Naive thymus-derived CD8-positive, alpha-beta T cell (primary cell): ENCODE measurements around the gene KCNA3. TPM values are rescaled to one million over a fixed set of nuclear protein-coding genes. Genes with fewer than 3 reads are reported as not detected.
A peak's percentile ranks its signal among the peaks of the same experiment; 100 is the strongest.

Experiments used
- ATAC-seq, 2 donors: fragments of 150-1000 bp; cut with Tn5 transposase in 1 of 2; sonication (Bioruptor Pico), chemical (Tn5 transposase) in 1 of 2; 1 replicate in 1 of 2; 2 replicates in 1 of 2; pipeline ENCODE4 v1.10.0; 2021; ENCODE audit warnings: mild to moderate bottlenecking in 2 of 2, moderate library complexity in 2 of 2
- POLR2A ChIA-PET: fragments of 350-600 bp; sonication (Branson Sonifier 250); formaldehyde crosslinking; loops from one replicate; lab custom pipeline; 2021; ENCODE audit warnings: antibody characterized with exemption; lab: Charles Lee
- DNase-seq, 10 donors: peaks; one replicate each; pipeline versions ENCODE4 v3.0.0 to v3.0.0-alpha.2; 2020 to 2022
- H3K27ac Mint-ChIP-seq, 10 donors: one replicate each; pipeline ENCODE4 v1.8.0; 2020 to 2022; ENCODE audit warnings: mild to moderate bottlenecking in 10 of 10, mixed read lengths in 10 of 10, moderate library complexity in 4 of 10, inconsistent platforms in 1 of 10
- H3K27me3 Mint-ChIP-seq, 5 donors: one replicate each; pipeline ENCODE4 v1.8.0; 2021 to 2022; ENCODE audit warnings: mixed read lengths in 5 of 5
- H3K36me3 Mint-ChIP-seq, 3 donors: one replicate each; pipeline ENCODE4 v1.8.0; 2020 to 2022; ENCODE audit warnings: mixed read lengths in 3 of 3, mild to moderate bottlenecking in 2 of 3, inconsistent platforms in 1 of 3
- H3K4me1 Mint-ChIP-seq, 4 donors: one replicate each; pipeline ENCODE4 v1.8.0; 2021 to 2022; ENCODE audit warnings: mixed read lengths in 4 of 4
- H3K4me3 Mint-ChIP-seq, 10 donors: one replicate each; pipeline ENCODE4 v1.8.0; 2020 to 2022; ENCODE audit warnings: mild to moderate bottlenecking in 10 of 10, mixed read lengths in 10 of 10, moderate library complexity in 6 of 10, inconsistent platforms in 1 of 10
- H3K9me3 Mint-ChIP-seq, 9 donors: one replicate each; pipeline ENCODE4 v1.8.0; 2020 to 2022; ENCODE audit warnings: mixed read lengths in 9 of 9, mild to moderate bottlenecking in 3 of 9, inconsistent platforms in 1 of 9, moderate library complexity in 1 of 9
- polyA plus RNA-seq, 3 donors: library from polyadenylated mRNA; unstranded; fragments of 300-500 nt; fragmentation: Illumina TruSeq; gene quantifications; one replicate each; pipeline ENCODE4 v1.2.3, GENCODE V29; 2021
- total RNA-seq, 8 experiments: library from RNA in 2 of 8; stranded (reverse) in 2 of 8; gene quantifications; one replicate each; pipeline ENCODE4 v1.2.3 and lab custom pipeline; 2021 to 2026

The KCNA3 gene
- total and polyA plus RNA-seq, 5 experiments from 2014 or later = 55.6 to 78.7 (median 67.9) TPM

DNA sequence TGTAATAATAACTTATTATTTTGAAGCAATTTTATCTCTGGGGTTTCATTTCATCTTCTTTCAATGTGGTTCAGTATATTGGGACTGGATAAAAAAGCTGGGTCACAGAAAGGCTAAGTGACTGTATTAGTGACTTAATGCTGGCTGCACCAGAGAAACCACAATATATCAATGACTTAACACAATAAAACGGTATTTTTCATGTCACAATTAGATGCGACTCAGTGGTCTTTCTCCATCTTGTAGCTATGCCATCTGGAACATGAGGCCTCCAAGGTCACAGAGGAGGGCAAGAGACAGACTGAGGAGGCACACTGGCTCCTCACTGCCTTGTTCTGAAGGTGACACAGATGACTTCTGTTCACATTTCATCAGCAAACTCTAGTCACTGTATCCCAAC is 26.0 kb upstream of the KCNA3 start:
- POLR2A ChIA-PET = interaction anchor here (0.7 kb wide), 1 partner anchor 95 kb away, joined by 3 read pairs; the partner anchor contains the start of gene KCNA2
- DNase-seq = no peak
- Mint-ChIP-seq H3K36me3 (no peaks in the 10 kb centered on the region), H3K4me3 (no peak overlapping the region), H3K27ac (no peak overlapping the region), H3K4me1 (peaks cover 0 to 2% (median under 1%) of the 10 kb centered on the region in 4 donors), H3K27me3 (peaks cover 0 to 3% (median under 1%) of the 10 kb centered on the region in 5 donors), H3K9me3 (no peaks in the 10 kb centered on the region)
- ATAC-seq = no peak

DNA sequence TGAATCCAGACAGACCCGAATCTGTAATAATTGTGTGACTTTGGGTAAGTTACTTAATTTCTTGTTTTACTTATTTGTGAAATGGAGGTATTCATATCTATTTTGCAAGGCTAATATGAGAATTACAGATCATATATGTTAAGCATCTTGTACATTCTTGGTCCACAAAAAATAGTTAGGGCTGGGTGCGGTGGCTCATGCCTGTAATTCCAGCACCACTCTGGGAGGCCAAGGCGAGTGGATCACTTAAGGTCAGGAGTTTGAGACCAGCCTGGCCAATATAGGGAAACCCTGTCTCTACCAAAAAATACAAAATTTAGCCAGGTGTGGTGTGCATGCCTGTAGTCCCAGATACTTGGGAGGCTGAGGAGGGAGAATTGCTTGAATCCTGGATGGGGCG is 22.9 kb upstream of the KCNA3 start:
- DNase-seq (no peak), ATAC-seq (no peak)
- Mint-ChIP-seq H3K4me1 (peaks cover 0 to 2% (median under 1%) of the 10 kb centered on the region in 4 donors), H3K27ac (no peak overlapping the region), H3K4me3 (no peak overlapping the region), H3K9me3 (no peaks in the 10 kb centered on the region), H3K36me3 (no peaks in the 10 kb centered on the region), H3K27me3 (peaks cover 0 to 7% (median 3%) of the 10 kb centered on the region in 5 donors)
- POLR2A ChIA-PET = interaction anchor here (1.1 kb wide), 1 partner anchor 25 kb away, joined by 4 read pairs; no protein-coding TSS in a partner anchor

DNA sequence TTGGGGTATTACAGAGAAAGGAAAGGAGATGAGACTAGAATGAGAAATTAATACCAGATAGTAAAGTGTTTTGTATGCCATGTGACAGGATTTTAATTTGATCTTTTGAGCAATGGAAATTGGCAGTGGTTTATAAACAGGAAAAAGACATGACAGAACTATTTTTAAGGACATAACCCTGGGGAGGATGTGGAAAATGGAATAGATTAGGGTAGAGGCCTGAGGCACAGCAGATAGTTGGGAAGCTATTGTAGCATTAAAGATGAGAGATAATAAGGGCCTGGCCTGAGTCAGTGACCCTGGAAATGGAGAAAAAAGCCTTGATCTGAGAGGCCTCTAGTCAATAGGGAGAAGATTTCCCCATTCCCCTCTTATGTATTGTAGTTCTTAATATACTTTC is 22.1 kb upstream of the KCNA3 start:
- no peak for DNase-seq
- POLR2A ChIA-PET = no interaction called here
- no peak for ATAC-seq
- no peak overlapping the region for H3K27ac Mint-ChIP-seq
- H3K36me3 Mint-ChIP-seq = no peaks in the 10 kb centered on the region
- H3K9me3 Mint-ChIP-seq = no peaks in the 10 kb centered on the region
- no peak overlapping the region for H3K4me3 Mint-ChIP-seq
- H3K27me3 Mint-ChIP-seq = peaks cover 0 to 7% (median 3%) of the 10 kb centered on the region in 5 donors
- H3K4me1 Mint-ChIP-seq = peaks cover 0 to 2% (median under 1%) of the 10 kb centered on the region in 4 donors

- Mint-ChIP-seq H3K4me3 (no peak overlapping the region), H3K27ac (no peak overlapping the region), H3K36me3 (peaks cover 0 to 4% (median 0%) of the 10 kb centered on the region in 3 donors), H3K27me3 (peaks cover 0 to 5% (median 4%) of the 10 kb centered on the region in 5 donors), H3K9me3 (no peaks in the 10 kb centered on the region), H3K4me1 (peaks cover 2 to 5% (median 3%) of the 10 kb centered on the region in 4 donors)
- ATAC-seq (no peak), DNase-seq (no peak)
- POLR2A ChIA-PET = no interaction called here
Measured at GRCh38 chr1:110690709-110691365, 16.1 kb upstream of the KCNA3 start.

- peaks cover 0 to 4% (median 0%) of the 10 kb centered on the region in 3 donors for H3K36me3 Mint-ChIP-seq
- H3K27ac Mint-ChIP-seq = no peak overlapping the region
- H3K4me3 Mint-ChIP-seq = no peak overlapping the region
- ATAC-seq = no peak
- H3K4me1 Mint-ChIP-seq = peaks cover 2 to 7% (median 4%) of the 10 kb centered on the region in 4 donors
- H3K27me3 Mint-ChIP-seq = peaks cover 0 to 5% (median 4%) of the 10 kb centered on the region in 5 donors
- DNase-seq = no peak
- H3K9me3 Mint-ChIP-seq = no peaks in the 10 kb centered on the region
- POLR2A ChIA-PET = no interaction called here
Measured at GRCh38 chr1:110689868-110690267, 15.1 kb upstream of the KCNA3 start.

- ATAC-seq = no peak
- POLR2A ChIA-PET = no interaction called here
- peaks cover 2 to 7% (median 4%) of the 10 kb centered on the region in 4 donors for H3K4me1 Mint-ChIP-seq
- DNase-seq = no peak
- H3K27ac Mint-ChIP-seq = no peak overlapping the region
- no peaks in the 10 kb centered on the region for H3K9me3 Mint-ChIP-seq
- H3K27me3 Mint-ChIP-seq = peaks cover 0 to 5% (median 4%) of the 10 kb centered on the region in 5 donors
- H3K36me3 Mint-ChIP-seq = peaks cover 0 to 4% (median 0%) of the 10 kb centered on the region in 3 donors
- no peak overlapping the region for H3K4me3 Mint-ChIP-seq
Measured at GRCh38 chr1:110688514-110688913, 13.8 kb upstream of the KCNA3 start.

DNA sequence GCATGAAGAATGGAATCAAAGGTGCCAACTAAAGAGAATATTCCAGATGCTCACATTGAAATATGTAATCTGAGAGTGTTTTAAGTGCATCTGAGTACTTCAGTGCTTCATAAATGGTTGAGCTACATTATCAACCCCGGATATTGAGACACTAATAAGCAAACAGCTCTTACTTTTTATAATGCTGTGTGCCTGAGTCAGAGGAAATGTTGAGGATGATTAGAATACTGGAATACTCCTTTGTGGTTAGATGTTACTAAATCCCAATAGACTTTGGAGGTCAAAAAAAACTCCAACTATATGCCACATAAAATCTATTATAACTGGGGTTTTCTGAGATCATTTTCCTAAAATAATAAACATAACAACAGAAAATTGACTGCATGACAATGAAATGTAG is 12.5 kb upstream of the KCNA3 start:
- peaks cover 2 to 7% (median 4%) of the 10 kb centered on the region in 4 donors for H3K4me1 Mint-ChIP-seq
- no peak for ATAC-seq

GRCh38 chr1:110686188-110686587 is 11.4 kb upstream of the KCNA3 start:
- H3K4me1 Mint-ChIP-seq = peaks cover 2 to 7% (median 4%) of the 10 kb centered on the region in 4 donors
- no peaks in the 10 kb centered on the region for H3K9me3 Mint-ChIP-seq
- peak in 3 of 10 donors; percentile 14 to 42 (median 33) for DNase-seq
- peaks cover 0 to 4% (median 0%) of the 10 kb centered on the region in 3 donors for H3K36me3 Mint-ChIP-seq
- H3K27me3 Mint-ChIP-seq = peaks cover 0 to 2% (median 0%) of the 10 kb centered on the region in 5 donors
- H3K4me3 Mint-ChIP-seq = no peak overlapping the region
- peak overlapping the region in 2 of 10 donors; percentile 1 to 7 for H3K27ac Mint-ChIP-seq
- ATAC-seq = peak; percentile 70 to 85
- POLR2A ChIA-PET = interaction anchor here (1.0 to 1.7 kb wide), 4 partner anchors 12 to 79 kb away, joined by 3 to 7 read pairs (median 4); partner anchors contain the start of gene KCNA3

More for the DNA sequence above, 12.5 kb upstream of the KCNA3 start:
- no peak overlapping the region for H3K4me3 Mint-ChIP-seq
- DNase-seq = no peak
- no peaks in the 10 kb centered on the region for H3K9me3 Mint-ChIP-seq
- POLR2A ChIA-PET = interaction anchor here (1.5 to 1.7 kb wide), 3 partner anchors 13 to 78 kb away, joined by 3 to 7 read pairs (median 6); partner anchors contain the start of gene KCNA3
- H3K27ac Mint-ChIP-seq = no peak overlapping the region
- H3K36me3 Mint-ChIP-seq = peaks cover 0 to 4% (median 0%) of the 10 kb centered on the region in 3 donors
- H3K27me3 Mint-ChIP-seq = peaks cover 0 to 2% (median 0%) of the 10 kb centered on the region in 5 donors

DNA sequence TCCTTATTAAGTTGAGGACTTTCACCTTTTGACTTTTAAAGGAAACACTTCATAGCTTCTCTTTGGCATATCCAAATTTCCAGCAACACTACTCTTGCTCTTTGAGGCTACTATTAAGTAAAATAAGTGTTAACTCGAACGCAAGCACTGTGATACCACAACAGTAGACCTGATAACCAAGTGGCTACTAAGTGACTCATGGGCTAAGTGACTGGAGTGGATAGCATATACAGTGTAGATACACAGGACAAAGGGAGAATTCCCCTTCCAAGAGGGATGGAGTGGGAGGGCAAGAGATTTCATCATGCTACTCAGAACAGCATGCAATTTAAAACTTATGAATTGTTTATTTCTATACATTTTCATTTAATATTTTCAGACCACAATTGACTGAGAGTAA is 9.8 kb upstream of the KCNA3 start:
- ATAC-seq (no peak), DNase-seq (no peak)
- Mint-ChIP-seq H3K27ac (no peak overlapping the region), H3K36me3 (peaks cover 0 to 2% (median 0%) of the 10 kb centered on the region in 3 donors), H3K9me3 (no peaks in the 10 kb centered on the region), H3K4me3 (no peak overlapping the region), H3K27me3 (peaks cover 0 to 2% (median 0%) of the 10 kb centered on the region in 5 donors), H3K4me1 (peaks cover 2 to 8% (median 6%) of the 10 kb centered on the region in 4 donors)
- POLR2A ChIA-PET = interaction anchor here (1.0 to 1.4 kb wide), 2 partner anchors 9 to 11 kb away, joined by 4 to 5 read pairs; no protein-coding TSS in a partner anchor

DNA sequence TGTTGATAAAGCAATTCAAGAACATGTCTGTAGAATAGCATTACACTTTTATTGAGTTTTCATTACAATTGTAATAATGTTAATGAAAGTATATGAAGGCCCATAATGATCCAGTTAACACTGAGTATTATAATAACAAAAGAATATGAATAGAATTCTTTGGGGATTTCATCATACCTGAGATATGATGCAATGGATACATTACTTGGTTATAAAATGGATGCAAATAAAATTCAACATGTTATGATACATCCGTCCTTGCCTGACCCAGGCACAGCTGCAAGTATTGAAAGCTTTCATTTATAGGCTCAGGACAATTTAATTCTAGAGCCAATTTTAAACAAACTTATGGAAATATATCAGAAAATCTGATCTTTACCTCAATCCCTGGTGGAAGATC is 8.2 kb upstream of the KCNA3 start:
- Mint-ChIP-seq H3K36me3 (peaks cover 0 to 2% (median 0%) of the 10 kb centered on the region in 3 donors), H3K27me3 (peaks cover 0 to 2% (median 0%) of the 10 kb centered on the region in 5 donors), H3K27ac (no peak overlapping the region), H3K4me3 (no peak overlapping the region), H3K4me1 (peaks cover 2 to 8% (median 6%) of the 10 kb centered on the region in 4 donors), H3K9me3 (no peaks in the 10 kb centered on the region)
- ATAC-seq = no peak
- no peak for DNase-seq
- POLR2A ChIA-PET = no interaction called here

DNA sequence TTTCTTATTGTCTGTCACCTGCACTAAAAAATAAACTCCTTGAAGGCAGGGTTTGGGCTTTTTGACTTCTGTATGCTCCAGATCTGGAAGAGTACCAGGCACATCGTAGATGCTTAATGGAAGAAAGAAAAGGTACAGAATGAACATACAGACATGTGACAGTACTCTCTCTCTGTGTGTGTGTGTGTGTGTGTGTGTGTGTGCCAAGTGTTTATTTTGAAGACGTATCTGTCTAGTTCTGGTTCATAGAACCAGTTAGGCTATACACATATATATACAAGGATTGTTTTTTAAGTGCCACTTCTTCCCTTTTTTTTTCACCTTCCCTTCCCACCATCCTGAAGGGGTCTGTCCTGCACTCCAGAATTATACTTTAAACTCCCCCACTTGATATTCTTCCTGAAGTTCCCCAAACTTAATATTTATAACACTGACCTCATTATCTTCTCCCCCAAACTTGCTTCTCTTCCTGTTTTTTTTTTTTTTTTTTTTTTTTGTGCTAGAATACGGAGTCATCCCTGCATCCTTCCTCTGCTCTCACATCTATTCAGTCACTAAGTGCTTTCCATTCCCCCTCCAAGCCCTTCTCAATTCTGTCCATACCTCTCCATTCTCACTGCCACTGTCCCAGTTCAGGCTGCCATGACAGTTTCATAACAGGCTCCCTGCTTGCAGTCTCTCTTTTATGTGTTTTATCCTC is 5.4 kb upstream of the KCNA3 start:
- peaks cover 0 to 2% (median 0%) of the 10 kb centered on the region in 3 donors for H3K36me3 Mint-ChIP-seq
- no peak for ATAC-seq
- no peak overlapping the region for H3K4me3 Mint-ChIP-seq
- peaks cover 8 to 21% (median 16%) of the 10 kb centered on the region in 4 donors for H3K4me1 Mint-ChIP-seq
- H3K9me3 Mint-ChIP-seq = no peaks in the 10 kb centered on the region
- no peak for DNase-seq
- H3K27ac Mint-ChIP-seq = peak overlapping the region in 1 of 10 donors; percentile 28
- POLR2A ChIA-PET = no interaction called here
- H3K27me3 Mint-ChIP-seq = no peaks in the 10 kb centered on the region

DNA sequence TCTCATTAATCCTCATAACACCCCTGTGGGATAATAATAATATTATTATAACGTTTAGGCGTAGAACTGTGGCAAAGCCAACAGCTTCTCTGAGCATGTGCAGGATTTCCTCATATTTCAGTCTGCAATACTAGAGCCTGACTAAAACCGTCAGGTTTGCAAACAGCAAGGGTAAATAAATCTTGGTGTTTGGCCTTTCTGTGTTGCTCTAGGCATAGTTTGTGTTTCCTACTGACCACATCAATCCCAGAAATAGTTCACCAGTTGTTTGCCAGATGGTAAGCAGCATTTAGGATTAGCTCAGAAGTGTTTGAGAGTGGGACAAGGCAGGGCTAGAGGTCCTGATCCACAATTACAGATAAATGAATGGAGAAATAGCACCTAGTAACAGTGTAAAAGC is 2.8 kb upstream of the KCNA3 start:
- no peaks in the 10 kb centered on the region for H3K27me3 Mint-ChIP-seq
- peaks cover 15 to 35% (median 25%) of the 10 kb centered on the region in 4 donors for H3K4me1 Mint-ChIP-seq
- DNase-seq (no peak), ATAC-seq (no peak)
- H3K9me3 Mint-ChIP-seq = no peaks in the 10 kb centered on the region
- H3K4me3 Mint-ChIP-seq = no peak overlapping the region
- POLR2A ChIA-PET = interaction anchor here (0.6 to 6.5 kb wide), 2 partner anchors 58 to 223 kb away, joined by 6 to 59 read pairs; no protein-coding TSS in a partner anchor
- H3K27ac Mint-ChIP-seq = peak overlapping the region in 1 of 10 donors; percentile 71
- peaks cover 0 to 6% (median 4%) of the 10 kb centered on the region in 3 donors for H3K36me3 Mint-ChIP-seq
